ENCODE data around the gene GABBR2.

GABBR2 gene

DNA sequence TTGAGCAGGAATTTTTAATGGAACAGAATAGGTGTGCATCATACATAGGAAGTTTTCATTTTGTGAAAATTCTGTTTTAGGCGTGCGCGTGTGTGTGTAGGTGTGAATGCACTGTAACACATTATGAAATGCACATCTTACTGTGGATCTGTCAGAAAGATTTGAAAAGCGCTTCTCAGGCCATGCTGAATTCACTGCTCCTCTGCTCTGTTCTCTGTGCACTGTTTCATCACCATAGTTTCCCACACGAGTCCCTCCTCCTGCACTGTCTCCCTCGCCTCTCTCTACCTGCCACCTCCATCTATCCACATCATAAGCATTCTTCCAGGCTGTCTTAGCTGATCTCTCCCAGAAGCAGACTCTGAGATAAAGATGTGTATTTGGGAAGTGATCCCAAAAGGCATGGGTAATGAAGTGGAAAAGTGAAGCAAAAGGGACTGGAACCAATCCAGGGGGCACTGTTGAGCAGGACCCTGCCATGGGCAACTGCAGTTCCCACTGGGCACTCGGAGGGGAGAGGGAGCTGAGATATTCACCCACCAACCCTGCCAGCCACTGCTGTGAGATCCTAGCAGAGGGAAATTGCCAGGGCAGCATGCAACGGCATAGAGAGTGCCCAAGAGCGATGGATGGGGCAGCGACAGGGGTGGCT lies 65.9 kb downstream of the GABBR2 start:
- TF ChIP-seq GATA2 (IDR thresholded peaks at IDR 0.05; ENCODE audit: low read depth, low read length): no peak
- no peak for TF ChIP-seq GATA3 (IDR thresholded peaks at IDR 0.05; ENCODE audit: low read depth, low read length)

DNA sequence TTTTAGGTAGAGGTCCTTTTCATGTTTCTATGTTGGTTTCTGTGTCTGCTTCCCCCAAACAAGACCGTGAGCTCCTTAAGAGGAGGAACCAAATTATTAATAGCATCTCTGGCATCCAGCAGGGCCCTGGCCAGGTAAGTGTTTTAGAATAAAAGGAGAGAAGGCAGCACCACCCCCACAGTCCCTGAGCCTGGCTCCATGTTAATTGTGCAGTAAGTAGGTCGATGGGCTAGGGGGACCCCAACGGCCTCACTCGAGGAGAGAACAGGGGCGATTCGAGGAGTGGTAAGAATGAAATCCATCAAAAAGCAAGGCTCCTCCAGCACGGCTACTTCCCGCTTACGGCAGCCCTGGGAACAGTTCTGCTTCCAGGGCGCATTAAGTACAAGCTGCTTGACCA lies 67.0 kb downstream of the GABBR2 start:
- no peak for TF ChIP-seq GATA3 (IDR thresholded peaks at IDR 0.05; ENCODE audit: low read depth, low read length)
- TF ChIP-seq GATA2 (IDR thresholded peaks at IDR 0.05; ENCODE audit: low read depth, low read length): no peak

DNA sequence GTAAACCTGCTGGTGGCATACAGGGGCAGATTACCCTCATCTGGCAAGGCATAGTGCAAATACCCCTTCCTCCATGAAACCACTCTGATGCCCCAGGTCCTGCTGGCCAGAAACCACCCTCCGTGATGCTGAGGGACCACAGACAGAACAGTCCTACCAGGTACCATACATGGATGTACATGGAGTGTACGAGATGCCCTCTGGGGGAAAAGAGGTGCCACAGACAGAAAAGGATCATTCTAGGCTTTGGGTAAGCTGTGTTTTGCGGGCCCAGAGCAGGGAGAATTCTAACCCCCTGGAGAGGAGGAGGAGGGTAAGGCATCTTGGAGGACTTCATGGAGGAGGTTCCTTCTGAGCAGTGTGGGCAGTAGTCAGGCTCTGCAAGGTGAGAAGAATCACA lies 68.3 kb downstream of the GABBR2 start:
- no peak for TF ChIP-seq GATA2 (IDR thresholded peaks at IDR 0.05; ENCODE audit: low read depth, low read length)
- no peak for TF ChIP-seq GATA3 (IDR thresholded peaks at IDR 0.05; ENCODE audit: low read depth, low read length)

DNA sequence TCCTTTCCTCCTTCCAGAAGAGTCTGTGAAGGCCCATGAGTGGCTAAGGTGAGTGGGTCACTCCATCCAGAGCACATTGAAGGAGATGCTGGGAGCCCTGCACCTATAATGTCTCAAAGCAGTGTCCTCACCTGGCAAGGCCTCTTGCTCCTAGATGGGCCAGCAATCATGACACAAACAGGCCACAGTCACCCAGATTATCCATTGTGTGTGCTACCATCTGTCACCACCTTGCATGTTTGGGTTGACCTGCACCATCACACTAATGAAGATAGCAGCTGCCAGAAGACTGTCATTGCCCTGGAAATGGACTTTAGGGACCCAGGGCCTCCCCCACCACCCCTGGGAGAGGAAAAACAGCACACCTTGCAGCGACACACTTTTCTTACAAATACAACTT lies 69.6 kb downstream of the GABBR2 start:
- no peak for TF ChIP-seq GATA2 (IDR thresholded peaks at IDR 0.05; ENCODE audit: low read depth, low read length)
- TF ChIP-seq GATA3 (IDR thresholded peaks at IDR 0.05; ENCODE audit: low read depth, low read length): no peak

DNA sequence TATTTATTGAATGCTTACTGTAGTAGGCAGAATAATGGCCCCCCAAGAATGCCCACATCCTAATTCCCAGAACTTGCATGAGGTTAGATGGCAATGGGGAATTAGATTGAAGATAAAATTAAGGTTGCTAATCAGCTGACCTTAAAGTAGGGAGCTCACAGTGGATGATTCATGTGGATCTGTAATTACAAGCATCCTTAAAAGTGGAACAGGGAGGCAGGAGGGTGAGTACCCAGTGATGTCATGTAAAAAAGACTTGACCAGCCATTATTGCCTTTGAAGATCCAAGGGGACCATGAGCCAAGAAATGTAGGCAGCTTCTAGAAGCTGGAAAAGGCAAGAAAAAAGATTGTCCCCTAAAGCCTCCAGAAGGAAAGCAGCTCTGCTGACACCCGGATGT lies 71.4 kb downstream of the GABBR2 start:
- TF ChIP-seq GATA3 (IDR thresholded peaks at IDR 0.05; ENCODE audit: low read depth, low read length): no peak
- TF ChIP-seq GATA2 (IDR thresholded peaks at IDR 0.05; ENCODE audit: low read depth, low read length): no peak

DNA sequence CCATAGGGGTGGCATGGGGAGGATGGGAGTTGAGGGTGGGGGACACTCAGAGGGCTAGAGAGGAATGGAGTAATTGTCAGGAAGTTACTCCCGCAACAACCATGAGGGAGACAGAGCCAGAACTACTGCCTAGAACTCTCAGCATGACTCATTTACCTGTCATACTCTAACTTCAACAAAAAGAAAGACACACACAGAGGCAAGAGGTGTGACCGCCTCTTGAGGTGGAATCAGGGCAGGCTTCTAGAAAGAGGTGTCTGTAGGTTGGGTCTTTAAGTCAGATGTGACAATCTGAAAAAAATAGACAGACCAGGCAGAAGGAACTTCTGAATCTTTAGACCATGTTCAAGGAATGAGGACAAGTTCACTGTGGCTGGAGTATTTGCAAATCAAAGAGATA lies 73.4 kb downstream of the GABBR2 start:
- no peak for TF ChIP-seq GATA3 (IDR thresholded peaks at IDR 0.05; ENCODE audit: low read depth, low read length)

DNA sequence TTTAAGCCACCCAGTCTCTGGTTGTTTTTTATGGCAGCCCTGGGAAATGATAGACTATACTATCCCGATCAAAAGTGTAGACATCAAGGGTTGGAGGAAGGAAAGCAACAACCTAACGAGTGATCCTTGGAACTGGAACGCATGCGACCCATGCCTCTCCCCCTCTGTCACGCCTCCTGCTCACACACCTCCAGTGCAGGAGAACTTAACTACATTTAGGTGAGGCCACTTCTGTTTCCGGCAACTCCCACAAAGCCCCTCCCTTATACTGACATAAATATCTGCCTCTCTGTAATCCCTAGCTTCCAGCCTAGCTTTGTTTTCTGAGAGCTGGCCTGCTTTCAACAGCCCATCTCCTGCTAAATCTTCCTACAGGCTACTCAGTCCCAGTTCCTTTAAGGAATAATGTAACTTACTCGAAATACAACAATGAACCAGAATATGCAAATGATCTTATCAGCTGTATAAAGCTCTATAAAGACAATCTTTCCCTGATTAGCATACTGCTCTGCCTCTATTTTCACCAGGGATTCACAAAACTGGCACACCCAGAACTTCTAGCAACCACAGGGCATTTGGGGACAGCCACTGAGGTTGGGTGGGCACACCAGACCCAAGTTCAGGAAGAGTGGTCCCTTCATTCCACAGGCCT lies 73.9 kb downstream of the GABBR2 start:
- TF ChIP-seq GATA2 (IDR thresholded peaks at IDR 0.05; ENCODE audit: low read depth, low read length) (no peak), GATA3 (IDR thresholded peaks at IDR 0.05; ENCODE audit: low read depth, low read length) (no peak)

DNA sequence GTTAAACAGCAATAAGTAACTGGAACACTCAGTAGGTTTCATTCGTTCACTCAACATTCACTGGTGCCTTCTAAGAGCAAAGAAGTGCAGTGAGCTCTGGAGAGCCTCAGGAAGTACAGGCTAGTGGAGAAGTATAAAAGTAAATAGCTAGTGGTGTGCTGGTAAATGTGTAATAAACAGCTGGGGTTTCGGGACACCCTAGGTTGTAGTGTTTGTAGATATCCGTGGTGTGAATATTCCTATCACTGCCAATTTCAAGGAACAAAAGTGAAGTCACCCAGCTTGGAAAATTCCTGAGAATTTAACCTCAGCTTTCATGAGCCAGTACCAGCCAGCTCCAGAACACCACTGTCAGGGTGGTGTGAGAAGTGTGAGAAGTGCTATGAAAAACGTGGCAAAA lies 75.9 kb downstream of the GABBR2 start:
- TF ChIP-seq GATA2 (IDR thresholded peaks at IDR 0.05; ENCODE audit: low read depth, low read length): no peak
- TF ChIP-seq GATA3 (IDR thresholded peaks at IDR 0.05; ENCODE audit: low read depth, low read length): no peak

DNA sequence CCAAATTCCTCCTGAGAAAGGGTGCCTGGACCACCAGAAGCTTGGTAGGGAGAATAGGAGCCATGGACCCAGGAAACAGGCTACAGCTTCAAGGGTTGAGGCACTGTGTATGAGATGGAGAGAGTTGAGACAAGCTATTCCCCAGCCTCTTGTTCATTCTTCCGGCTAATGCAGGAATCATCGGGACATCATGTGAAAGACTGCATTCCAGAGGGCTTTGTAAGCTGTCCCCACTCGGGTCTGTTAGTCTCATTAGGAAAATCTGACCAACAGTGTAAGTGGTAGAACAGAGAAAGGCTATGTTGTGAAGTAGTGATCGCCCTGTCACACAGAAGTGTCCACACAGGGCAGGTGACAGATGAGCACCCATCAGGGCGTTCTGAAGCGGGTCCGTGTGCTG lies 81.4 kb downstream of the GABBR2 start:
- TF ChIP-seq GATA3 (IDR thresholded peaks at IDR 0.05; ENCODE audit: low read depth, low read length) (no peak), GATA2 (IDR thresholded peaks at IDR 0.05; ENCODE audit: low read depth, low read length) (no peak)

DNA sequence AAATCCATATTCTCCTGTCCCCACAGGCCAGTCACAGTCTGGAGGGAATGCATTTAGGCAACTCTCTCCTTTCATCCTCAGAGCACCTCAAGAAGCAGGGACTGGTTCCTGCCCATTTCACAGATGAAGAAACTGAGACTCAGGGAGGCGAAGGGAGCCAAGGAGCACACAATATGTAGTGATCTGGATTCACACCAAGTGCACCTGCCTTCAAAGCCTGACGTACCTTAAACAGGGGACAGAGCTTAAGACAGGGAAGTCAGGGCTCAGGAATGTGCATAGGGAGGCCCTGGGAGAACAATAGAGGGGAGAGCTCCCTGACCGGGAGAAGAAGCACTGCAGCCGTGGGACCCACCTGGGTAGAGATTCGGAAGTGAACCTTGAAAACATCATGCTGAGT lies 83.0 kb downstream of the GABBR2 start:
- no peak for TF ChIP-seq GATA3 (IDR thresholded peaks at IDR 0.05; ENCODE audit: low read depth, low read length)
- no peak for TF ChIP-seq GATA2 (IDR thresholded peaks at IDR 0.05; ENCODE audit: low read depth, low read length)

DNA sequence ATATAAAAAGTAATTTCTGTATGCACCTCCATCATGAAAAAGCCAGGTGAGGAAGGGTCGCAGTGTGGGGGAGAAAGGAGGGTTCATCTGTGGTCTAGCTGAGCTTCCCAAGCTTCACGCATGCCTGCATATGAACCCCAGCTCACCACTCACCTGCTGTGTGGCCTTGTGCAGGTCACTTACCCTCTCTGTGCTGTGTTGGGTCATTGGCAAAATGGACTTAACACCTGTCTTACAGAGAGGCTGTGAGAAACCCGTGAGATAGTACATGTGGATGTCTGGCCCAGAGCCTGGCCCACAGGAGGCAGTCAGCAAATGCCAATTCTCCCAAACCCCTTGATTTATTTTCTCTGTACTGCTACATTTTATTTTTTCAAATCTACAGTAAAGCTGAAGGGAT lies 88.9 kb downstream of the GABBR2 start:
- TF ChIP-seq GATA3 (IDR thresholded peaks at IDR 0.05; ENCODE audit: low read depth, low read length): no peak
- TF ChIP-seq GATA2 (IDR thresholded peaks at IDR 0.05; ENCODE audit: low read depth, low read length): no peak

DNA sequence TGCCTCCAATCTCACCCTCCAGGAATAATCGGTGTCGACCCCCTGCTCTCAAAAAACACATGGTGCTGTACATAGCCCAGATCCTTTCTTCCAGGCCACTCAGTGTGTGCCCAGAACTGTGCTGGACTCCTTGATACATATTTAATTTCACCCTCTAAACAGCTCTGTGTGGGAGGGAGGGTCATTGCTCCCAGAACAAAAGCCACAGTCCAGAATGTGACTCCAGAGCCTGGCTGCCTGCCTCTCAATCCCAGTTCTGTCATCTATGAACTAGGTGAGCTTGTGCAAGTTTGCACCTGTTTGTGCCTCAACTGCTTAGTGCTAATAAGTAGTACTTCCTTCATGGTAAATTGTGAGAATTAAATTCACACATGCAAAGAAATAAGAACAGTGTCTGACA lies 93.1 kb downstream of the GABBR2 start:
- no peak for TF ChIP-seq GATA3 (IDR thresholded peaks at IDR 0.05; ENCODE audit: low read depth, low read length)
- no peak for TF ChIP-seq GATA2 (IDR thresholded peaks at IDR 0.05; ENCODE audit: low read depth, low read length)

DNA sequence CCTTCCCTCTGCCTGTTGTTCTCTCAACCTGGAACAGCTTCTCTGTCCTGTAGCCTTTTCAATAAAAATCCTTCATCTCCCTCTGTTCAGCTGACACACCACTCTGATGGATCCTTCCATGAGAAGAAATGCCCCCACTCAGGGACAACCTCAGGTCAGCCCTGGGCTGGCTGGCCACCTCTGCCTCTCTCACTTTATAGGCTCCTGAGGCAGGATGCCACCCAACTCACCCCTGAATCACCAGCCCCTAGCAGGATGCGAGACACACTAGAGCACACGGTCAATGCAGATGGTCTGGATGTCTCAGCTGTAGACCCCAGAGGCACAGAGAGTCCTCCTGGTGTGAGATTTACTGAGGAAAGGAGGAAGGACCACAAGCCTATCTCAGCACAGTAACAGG lies 93.8 kb downstream of the GABBR2 start:
- no peak for TF ChIP-seq GATA2 (IDR thresholded peaks at IDR 0.05; ENCODE audit: low read depth, low read length)
- no peak for TF ChIP-seq GATA3 (IDR thresholded peaks at IDR 0.05; ENCODE audit: low read depth, low read length)

DNA sequence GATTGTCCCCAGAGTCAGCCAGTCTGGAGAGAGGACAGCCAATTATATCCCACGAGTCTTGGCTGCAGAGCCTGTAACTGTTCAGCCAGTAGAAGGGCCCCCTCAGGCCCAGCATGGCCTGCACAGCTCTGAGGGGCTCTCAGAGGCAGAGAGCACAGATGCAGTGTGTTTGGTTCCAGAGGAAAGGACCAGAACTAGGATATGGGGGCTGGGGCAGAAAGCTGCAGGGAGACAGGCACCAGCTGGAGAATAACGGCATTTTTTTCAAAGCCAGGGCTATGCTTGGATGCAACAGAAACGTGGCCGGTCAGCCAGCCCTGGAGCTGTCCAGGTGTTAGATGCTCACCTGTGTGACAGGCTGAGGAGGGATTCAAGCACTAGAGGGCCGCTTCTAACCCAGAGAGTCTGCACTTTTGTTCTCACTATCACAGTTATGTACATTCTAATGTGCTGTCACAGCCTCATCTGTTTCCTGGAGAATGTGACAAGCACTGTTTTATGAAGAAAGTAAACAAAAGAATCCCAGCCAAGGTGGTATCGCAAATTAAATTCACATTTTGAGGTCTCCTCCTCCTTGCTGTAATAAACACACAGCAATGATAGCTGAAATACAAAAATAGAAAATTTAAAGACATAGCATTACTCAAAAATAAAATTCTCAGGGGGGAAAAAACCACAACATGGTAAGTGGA lies 96.5 kb downstream of the GABBR2 start:
- TF ChIP-seq GATA2 (IDR thresholded peaks at IDR 0.05; ENCODE audit: low read depth, low read length) (no peak), GATA3 (IDR thresholded peaks at IDR 0.05; ENCODE audit: low read depth, low read length) (no peak)

DNA sequence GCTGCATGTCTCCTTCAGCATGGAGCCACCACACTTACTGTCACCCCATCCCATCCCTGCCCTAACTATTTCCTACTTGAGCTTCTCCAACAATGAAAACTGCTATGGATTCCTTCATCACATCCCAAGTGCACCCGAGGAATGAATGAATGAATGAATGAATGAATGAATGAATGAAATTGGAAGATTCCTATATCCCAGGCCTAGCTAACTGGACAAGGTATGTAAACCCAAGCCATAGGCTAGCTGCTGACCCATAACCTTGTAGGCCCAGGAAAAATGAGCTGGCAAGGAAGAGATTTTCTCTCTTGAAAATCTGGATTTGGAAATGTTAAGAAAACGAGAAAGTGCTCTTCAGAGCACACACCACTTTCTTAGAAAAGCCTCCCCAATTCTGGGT lies 97.4 kb downstream of the GABBR2 start:
- TF ChIP-seq GATA2 (IDR thresholded peaks at IDR 0.05; ENCODE audit: low read depth, low read length) (no peak), GATA3 (IDR thresholded peaks at IDR 0.05; ENCODE audit: low read depth, low read length) (no peak)
